CD4-positive, alpha-beta T cell (primary cell): ENCODE data around the gene HOXA7. TPM values are rescaled to one million over a fixed set of nuclear protein-coding genes. Genes with fewer than 3 reads are reported as not detected.
A peak's percentile ranks its signal among the peaks of the same experiment; 100 is the strongest.

Experiments used
- ATAC-seq: fragments of 200-7000 bp; cut with Tn5 transposase; one replicate; pipeline ENCODE4 v1.10.0; 2022; ENCODE audit warnings: mild to moderate bottlenecking; ENCODE audit not compliant: poor library complexity
- CTCF ChIA-PET: fragments of 350-600 bp; sonication (Branson Sonifier 250); formaldehyde crosslinking; loops from one replicate; lab custom pipeline; 2021; ENCODE audit warnings: antibody characterized with exemption, inconsistent platforms; lab: Charles Lee
- POLR2A ChIA-PET: fragments of 350-600 bp; sonication (Branson Sonifier 250); formaldehyde crosslinking; loops from one replicate; lab custom pipeline; 2021; ENCODE audit warnings: antibody characterized with exemption, inconsistent platforms; lab: Charles Lee
- DNase-seq, 14 experiments: peaks; one replicate each; pipeline ENCODE4 v3.0.0-alpha.2; 2013 to 2020; ENCODE audit warnings: mixed read lengths in 2 of 14
- H3K27ac ChIP-seq, 2 donors: one replicate each; pipeline versions ENCODE4 v1.5.1 to v1.7.0; 2013; ENCODE audit warnings: low read length in 2 of 2, low read depth in 1 of 2, mild to moderate bottlenecking in 1 of 2
- H3K27me3 ChIP-seq, 2 experiments: 1 replicate in 1 of 2; 2 replicates in 1 of 2; pipeline versions ENCODE4 v1.6.1 to v1.7.0; 2013; ENCODE audit warnings: low read length in 2 of 2, control low read depth in 1 of 2, mild to moderate bottlenecking in 1 of 2, moderate library complexity in 1 of 2; ENCODE audit not compliant: insufficient read depth in 2 of 2, control insufficient read depth in 1 of 2
- H3K36me3 ChIP-seq: one replicate; pipeline ENCODE4 v1.6.1; 2013; ENCODE audit warnings: low read length, control low read depth; ENCODE audit not compliant: insufficient read depth
- H3K4me1 ChIP-seq: one replicate; pipeline ENCODE4 v1.6.1; 2013; ENCODE audit warnings: low read length, control low read depth; ENCODE audit not compliant: insufficient read depth
- H3K4me3 ChIP-seq: one replicate; pipeline ENCODE4 v1.5.1; 2013; ENCODE audit warnings: mild to moderate bottlenecking, low read length, moderate library complexity
- H3K9me3 ChIP-seq, 2 experiments: 1 replicate in 1 of 2; 2 replicates in 1 of 2; pipeline versions ENCODE4 v1.6.1 to v1.7.0; 2013; ENCODE audit warnings: low read length in 2 of 2, mild to moderate bottlenecking in 2 of 2, control low read depth in 1 of 2, moderate library complexity in 1 of 2; ENCODE audit not compliant: control insufficient read depth in 1 of 2, insufficient read depth in 1 of 2
- H3K27ac Mint-ChIP-seq: one replicate; pipeline ENCODE4 v1.8.0; 2020; ENCODE audit warnings: mixed read lengths
- H3K27me3 Mint-ChIP-seq: one replicate; pipeline ENCODE4 v1.8.0; 2021; ENCODE audit warnings: mixed read lengths
- H3K36me3 Mint-ChIP-seq: one replicate; pipeline ENCODE4 v1.8.0; 2021; ENCODE audit warnings: low read depth, mixed read lengths
- H3K4me1 Mint-ChIP-seq: one replicate; pipeline ENCODE4 v1.8.0; 2021; ENCODE audit warnings: low read depth, mixed read lengths
- H3K4me3 Mint-ChIP-seq: one replicate; pipeline ENCODE4 v1.8.0; 2020; ENCODE audit warnings: mild to moderate bottlenecking, mixed read lengths
- H3K9me3 Mint-ChIP-seq: one replicate; pipeline ENCODE4 v1.8.0; 2020; ENCODE audit warnings: mixed read lengths
- intact Hi-C, 2 experiments: fragments of 100-400 bp; cut with DNase I in 1 of 2; cut with micrococcal nuclease in 1 of 2; formaldehyde crosslinking; loops; one replicate each; pipeline versions ENCODE4 v1.15.1 to v1.9.0; 2023 to 2025; cut with DNase I, micrococcal nuclease
- total RNA-seq, 174 experiments: library from RNA in 2 of 174; stranded (reverse) in 2 of 174; gene quantifications; one replicate each; pipeline ENCODE4 v1.2.3 and lab custom pipeline; 2021 to 2026
- TF ChIP-seq, protein P1 (sequence below): fragments of 200-600 bp; IDR thresholded peaks from one replicate; pipeline ENCODE4 v1.8.0; 2022; ENCODE audit warnings: antibody characterized with exemption, mild to moderate bottlenecking

The HOXA7 gene
- total RNA-seq, 2 experiments from 2014 or later = not detected

DNA sequence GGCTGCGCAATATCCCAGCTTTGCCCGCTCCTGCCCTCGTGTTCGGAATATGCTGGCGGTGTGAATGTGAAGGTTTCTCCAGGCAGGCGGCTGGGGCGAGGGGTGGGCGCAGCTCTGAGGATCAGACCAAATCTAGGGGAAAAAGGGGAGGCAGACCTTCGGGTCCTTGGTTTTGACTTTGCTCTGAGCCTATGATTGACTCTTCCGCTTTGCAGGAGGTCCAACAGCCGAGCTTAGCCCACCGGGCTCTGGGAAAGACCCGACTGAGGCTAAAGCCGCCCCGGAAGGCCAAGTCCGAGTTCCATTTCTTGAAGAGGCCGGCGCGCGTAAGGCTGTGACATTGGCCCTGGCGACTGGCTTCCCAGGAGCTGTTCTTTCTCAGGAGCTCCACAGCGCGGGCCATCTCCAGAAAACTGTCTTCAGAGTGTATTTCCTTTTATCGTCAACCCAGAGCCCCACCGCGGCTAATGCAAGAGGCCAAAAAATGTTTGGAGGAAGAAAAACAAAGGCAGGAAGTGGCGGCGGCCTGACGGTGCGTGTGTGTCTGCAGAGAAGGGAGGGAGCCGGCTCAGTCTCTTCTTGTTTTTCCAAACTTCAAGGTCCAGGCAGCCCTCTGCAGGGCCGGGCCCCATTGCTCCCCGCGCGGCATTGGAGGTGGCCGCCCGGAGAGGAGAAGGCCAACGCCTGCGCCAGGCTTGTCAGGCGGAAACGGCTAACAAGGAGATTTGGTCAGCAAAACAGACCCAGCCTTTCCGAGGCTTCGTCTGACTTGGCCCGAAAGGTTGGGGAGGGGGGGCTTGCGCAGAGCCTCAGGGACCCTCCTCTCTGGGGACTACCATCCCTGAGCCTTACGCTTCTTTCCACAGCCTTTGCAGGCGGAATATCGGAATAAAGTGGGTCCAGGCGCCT, 32.2 kb upstream of the HOXA7 start:
- ATAC-seq (peak; percentile 50), DNase-seq (peak in 11 of 14 experiments; percentile 40 to 70 (median 58))
- intact Hi-C loops = loop anchor here in 1 of 2 experiments (5.0 kb wide), 2 partner anchors 36 to 1331 kb away; partner anchors contain the start of gene HOXA3
- Mint-ChIP-seq H3K27me3 (peaks cover 99% of the 10 kb centered on the region), H3K4me1 (peaks cover 81% of the 10 kb centered on the region), H3K9me3 (no peaks in the 10 kb centered on the region), H3K4me3 (peak overlapping the region; percentile 79), H3K36me3 (no peaks in the 10 kb centered on the region), H3K27ac (peak overlapping the region; percentile 80)
- no peaks in the 10 kb centered on the region for H3K36me3 ChIP-seq
- H3K4me3 ChIP-seq = peak overlapping the region; percentile 38
- CTCF ChIA-PET = interaction anchor here (1.8 to 3.8 kb wide), 2 partner anchors 8 to 9 kb away, joined by 8 to 14 read pairs; no protein-coding TSS in a partner anchor
- H3K27me3 ChIP-seq = peaks cover 94 to 96% of the 10 kb centered on the region in 2 experiments
- TF ChIP-seq, protein P1, sequence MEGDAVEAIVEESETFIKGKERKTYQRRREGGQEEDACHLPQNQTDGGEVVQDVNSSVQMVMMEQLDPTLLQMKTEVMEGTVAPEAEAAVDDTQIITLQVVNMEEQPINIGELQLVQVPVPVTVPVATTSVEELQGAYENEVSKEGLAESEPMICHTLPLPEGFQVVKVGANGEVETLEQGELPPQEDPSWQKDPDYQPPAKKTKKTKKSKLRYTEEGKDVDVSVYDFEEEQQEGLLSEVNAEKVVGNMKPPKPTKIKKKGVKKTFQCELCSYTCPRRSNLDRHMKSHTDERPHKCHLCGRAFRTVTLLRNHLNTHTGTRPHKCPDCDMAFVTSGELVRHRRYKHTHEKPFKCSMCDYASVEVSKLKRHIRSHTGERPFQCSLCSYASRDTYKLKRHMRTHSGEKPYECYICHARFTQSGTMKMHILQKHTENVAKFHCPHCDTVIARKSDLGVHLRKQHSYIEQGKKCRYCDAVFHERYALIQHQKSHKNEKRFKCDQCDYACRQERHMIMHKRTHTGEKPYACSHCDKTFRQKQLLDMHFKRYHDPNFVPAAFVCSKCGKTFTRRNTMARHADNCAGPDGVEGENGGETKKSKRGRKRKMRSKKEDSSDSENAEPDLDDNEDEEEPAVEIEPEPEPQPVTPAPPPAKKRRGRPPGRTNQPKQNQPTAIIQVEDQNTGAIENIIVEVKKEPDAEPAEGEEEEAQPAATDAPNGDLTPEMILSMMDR = no peak
- peaks cover 80% of the 10 kb centered on the region for H3K4me1 ChIP-seq
- H3K27ac ChIP-seq = no peak overlapping the region
- POLR2A ChIA-PET = interaction anchor here (0.5 to 2.8 kb wide), 5 partner anchors 16 to 662 kb away, joined by 3 to 13 read pairs (median 5); no protein-coding TSS in a partner anchor
- H3K9me3 ChIP-seq = peaks cover 0 to 61% of the 10 kb centered on the region in 2 experiments

DNA sequence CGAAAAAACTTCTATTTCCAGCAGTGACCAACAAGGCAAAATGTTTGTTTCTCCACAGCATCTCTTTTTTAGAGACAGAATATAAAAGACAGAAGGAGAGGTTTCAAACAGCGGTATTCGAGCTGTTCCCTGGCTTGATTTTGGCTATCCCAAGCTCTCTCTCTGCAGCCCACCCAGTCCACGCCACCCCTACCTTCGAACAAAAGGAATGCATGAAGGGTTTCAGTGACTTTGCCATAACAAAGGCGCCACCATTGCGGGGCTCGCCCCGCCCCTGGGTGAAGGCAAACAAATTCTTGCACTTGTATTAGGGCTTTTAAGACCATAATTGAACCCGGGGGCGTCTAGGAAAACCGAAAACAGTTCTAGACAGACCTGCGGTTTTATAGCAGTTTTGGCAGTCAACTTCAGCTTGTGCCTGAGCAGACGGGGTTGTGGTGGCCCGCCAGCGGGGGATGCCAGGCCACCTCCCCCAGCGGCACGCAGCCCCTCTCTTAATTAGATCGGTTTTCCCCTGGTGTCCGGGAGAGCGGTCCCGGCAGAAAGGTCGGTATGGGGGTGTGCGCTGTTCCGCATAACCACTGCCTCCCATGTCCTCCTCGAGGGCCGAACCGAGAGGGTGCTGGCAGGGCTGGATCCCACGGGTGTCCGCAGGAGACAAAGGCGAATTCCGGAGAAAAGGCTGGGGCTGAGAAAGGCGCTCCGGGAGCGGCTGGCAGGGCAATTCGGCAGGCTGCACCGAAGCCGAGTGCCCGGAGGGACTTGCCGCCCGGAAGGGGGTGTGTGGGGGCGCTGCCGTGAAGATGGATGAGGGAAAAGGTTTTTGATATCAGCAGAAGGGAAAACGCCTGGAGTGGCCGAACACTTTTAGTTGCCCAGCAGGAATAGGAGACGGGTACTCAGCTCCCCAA, 31.3 kb upstream of the HOXA7 start:
- peaks cover 97% of the 10 kb centered on the region for H3K27me3 Mint-ChIP-seq
- H3K9me3 Mint-ChIP-seq = no peaks in the 10 kb centered on the region
- peaks cover 0 to 70% of the 10 kb centered on the region in 2 experiments for H3K9me3 ChIP-seq
- H3K36me3 ChIP-seq = no peaks in the 10 kb centered on the region
- H3K4me3 Mint-ChIP-seq = peak overlapping the region; percentile 79
- peaks cover 94 to 96% of the 10 kb centered on the region in 2 experiments for H3K27me3 ChIP-seq
- ATAC-seq (no peak), DNase-seq (peak in 2 of 14 experiments; percentile 3 to 33)
- H3K27ac Mint-ChIP-seq = peak overlapping the region; percentile 49
- TF ChIP-seq, protein P1 = no peak
- no peaks in the 10 kb centered on the region for H3K36me3 Mint-ChIP-seq
- H3K27ac ChIP-seq = no peak overlapping the region
- peaks cover 78% of the 10 kb centered on the region for H3K4me1 ChIP-seq
- peaks cover 79% of the 10 kb centered on the region for H3K4me1 Mint-ChIP-seq
- intact Hi-C loops = loop anchor here in 1 of 2 experiments (2.0 to 5.0 kb wide), 3 partner anchors 15 to 1330 kb away; partner anchors contain the start of gene HOXA3
- POLR2A ChIA-PET = interaction anchor here (0.5 to 2.8 kb wide), 8 partner anchors 8 to 765 kb away, joined by 3 to 13 read pairs (median 4); no protein-coding TSS in a partner anchor
- H3K4me3 ChIP-seq = peak overlapping the region; percentile 38
- CTCF ChIA-PET = interaction anchor here (1.3 to 3.8 kb wide), 4 partner anchors 8 to 27 kb away, joined by 3 to 14 read pairs (median 8); no protein-coding TSS in a partner anchor
